GM21423 (cell line): ENCODE results near the gene USP31.
A peak's percentile ranks its signal among the peaks of the same experiment; 100 is the strongest.

Experiments used
- ATAC-seq: cut with Tn5 transposase; IDR thresholded peaks from one replicate; pipeline ENCODE4 v1.9.1; 2021; ENCODE audit warnings: mild to moderate bottlenecking, moderate library complexity; ENCODE audit not compliant: unreplicated experiment

The USP31 gene, protein sequence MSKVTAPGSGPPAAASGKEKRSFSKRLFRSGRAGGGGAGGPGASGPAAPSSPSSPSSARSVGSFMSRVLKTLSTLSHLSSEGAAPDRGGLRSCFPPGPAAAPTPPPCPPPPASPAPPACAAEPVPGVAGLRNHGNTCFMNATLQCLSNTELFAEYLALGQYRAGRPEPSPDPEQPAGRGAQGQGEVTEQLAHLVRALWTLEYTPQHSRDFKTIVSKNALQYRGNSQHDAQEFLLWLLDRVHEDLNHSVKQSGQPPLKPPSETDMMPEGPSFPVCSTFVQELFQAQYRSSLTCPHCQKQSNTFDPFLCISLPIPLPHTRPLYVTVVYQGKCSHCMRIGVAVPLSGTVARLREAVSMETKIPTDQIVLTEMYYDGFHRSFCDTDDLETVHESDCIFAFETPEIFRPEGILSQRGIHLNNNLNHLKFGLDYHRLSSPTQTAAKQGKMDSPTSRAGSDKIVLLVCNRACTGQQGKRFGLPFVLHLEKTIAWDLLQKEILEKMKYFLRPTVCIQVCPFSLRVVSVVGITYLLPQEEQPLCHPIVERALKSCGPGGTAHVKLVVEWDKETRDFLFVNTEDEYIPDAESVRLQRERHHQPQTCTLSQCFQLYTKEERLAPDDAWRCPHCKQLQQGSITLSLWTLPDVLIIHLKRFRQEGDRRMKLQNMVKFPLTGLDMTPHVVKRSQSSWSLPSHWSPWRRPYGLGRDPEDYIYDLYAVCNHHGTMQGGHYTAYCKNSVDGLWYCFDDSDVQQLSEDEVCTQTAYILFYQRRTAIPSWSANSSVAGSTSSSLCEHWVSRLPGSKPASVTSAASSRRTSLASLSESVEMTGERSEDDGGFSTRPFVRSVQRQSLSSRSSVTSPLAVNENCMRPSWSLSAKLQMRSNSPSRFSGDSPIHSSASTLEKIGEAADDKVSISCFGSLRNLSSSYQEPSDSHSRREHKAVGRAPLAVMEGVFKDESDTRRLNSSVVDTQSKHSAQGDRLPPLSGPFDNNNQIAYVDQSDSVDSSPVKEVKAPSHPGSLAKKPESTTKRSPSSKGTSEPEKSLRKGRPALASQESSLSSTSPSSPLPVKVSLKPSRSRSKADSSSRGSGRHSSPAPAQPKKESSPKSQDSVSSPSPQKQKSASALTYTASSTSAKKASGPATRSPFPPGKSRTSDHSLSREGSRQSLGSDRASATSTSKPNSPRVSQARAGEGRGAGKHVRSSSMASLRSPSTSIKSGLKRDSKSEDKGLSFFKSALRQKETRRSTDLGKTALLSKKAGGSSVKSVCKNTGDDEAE (N-terminal part only)

GRCh38 chr16:23149267-23149992, at the start of gene USP31:
Gene USP31 (minus strand): TSS chr16:23149452. CDS start chr16:23149270, 182 bp downstream.
- peak; percentile 96 for ATAC-seq

DNA sequence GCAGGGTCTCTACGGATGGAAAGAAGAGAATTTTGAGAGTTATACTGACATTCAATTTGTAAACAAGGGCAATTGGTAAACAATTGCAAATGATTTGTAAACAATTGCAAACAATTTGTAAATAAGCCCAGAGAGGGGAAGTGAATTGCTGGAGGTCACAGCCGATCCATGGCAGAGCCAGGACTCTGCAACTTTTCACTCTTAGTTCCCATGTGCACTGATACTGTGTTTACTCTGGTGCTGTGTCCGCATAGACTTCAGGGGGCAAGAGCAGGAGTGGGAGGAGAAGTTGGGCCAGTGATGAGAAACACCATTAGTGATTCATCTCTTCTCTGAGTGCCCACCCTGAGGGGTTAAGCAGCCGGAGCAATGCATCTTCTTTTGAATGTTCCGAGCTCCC, 47.3 kb upstream of the USP31 start:
- no peak for ATAC-seq

- ATAC-seq: no peak
These were observed 46.2 kb upstream of the USP31 start for GRCh38 chr16:23195366-23195978.

GRCh38 chr16:23194497-23195221, 45.4 kb upstream of the USP31 start:
- ATAC-seq: no peak

DNA sequence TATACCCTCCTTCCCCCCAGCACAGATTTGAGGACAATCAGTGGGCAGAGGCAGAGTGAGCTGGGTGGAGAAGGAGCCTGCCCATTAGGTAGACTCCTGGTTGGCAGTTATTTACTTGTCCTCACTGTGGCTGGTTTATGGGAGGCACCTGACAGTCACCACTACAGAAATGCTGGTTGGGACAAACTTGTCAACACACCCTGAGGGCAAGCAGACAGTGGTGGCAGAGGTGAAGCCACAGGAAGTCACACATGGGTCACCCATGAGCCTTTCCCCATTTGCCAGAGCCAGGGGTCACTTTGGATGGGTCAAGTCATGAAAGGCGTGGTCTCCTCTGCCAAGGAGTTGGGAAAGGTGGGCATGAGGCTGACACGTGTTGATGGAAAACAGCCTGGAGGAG, 39.7 kb upstream of the USP31 start:
- no peak for ATAC-seq

- no peak for ATAC-seq
These were observed 38.1 kb upstream of the USP31 start for GRCh38 chr16:23187341-23187740.

DNA sequence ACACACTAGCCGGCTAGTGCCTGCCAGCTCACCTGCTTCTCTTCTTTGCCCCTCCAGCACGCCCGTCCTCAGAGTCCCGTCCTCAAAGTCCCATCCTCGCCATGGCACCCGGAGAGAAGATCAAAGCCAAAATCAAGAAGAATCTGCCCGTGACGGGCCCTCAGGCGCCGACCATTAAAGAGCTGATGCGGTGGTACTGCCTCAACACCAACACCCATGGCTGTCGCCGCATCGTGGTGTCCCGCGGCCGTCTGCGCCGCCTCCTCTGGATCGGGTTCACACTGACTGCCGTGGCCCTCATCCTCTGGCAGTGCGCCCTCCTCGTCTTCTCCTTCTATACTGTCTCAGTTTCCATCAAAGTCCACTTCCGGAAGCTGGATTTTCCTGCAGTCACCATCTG, 36.9 kb upstream of the USP31 start:
- ATAC-seq: no peak

GRCh38 chr16:23185656-23186055, 36.4 kb upstream of the USP31 start:
- ATAC-seq: no peak

GRCh38 chr16:23183543-23183862, 34.3 kb upstream of the USP31 start:
- no peak for ATAC-seq

GRCh38 chr16:23182679-23183542, 33.7 kb upstream of the USP31 start, which contains the start of gene SCNN1G:
Gene SCNN1G (plus strand): TSS chr16:23182745. CDS start chr16:23186272, 3,527 bp downstream.
- ATAC-seq: peak; percentile 10

GRCh38 chr16:23182206-23182678, 33.0 kb upstream of the USP31 start:
- ATAC-seq: peak; percentile 93

DNA sequence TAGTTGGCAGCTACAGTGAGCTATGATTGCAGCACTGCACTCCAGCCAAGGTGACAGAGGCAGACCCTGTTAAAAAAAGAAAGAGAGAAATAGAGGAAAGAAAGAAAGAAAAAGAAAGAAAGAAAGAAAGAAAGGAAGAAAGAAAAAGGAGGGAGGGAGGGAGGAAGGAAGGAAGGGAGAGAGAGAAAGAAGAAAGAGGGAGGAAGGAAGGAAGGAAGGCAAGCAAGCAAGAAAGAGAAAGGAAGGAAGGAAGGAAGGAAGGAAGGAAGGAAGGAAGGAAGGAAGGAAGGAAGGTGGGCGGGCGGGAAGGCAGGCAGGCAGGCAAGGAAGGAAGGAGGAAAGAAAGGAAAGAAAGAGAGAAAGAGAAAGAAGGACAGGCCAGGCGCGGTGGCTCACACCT, 32.3 kb upstream of the USP31 start:
- no peak for ATAC-seq

DNA sequence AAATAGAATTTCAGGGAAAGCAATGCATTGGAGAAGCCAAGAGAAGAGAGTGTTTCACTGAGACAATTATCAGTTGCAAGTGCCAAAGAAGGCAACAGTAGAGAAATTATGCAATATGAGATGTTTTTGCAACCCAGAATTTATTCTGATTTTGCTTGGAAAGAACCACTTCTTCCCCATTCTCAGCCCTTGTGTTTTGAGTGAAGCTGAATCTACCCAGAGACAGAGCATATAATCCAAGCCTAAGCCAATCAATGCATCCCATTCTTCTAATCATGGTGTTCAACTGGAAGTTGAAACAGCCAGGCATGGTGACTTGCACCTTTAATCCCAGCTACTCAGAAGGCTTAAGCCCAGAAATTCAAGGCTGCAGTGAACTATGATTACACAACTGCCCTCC, 26.4 kb upstream of the USP31 start:
- ATAC-seq: no peak

- no peak for ATAC-seq
These were observed 25.4 kb upstream of the USP31 start for GRCh38 chr16:23174622-23175021.

- no peak for ATAC-seq
These were observed 23.7 kb upstream of the USP31 start for GRCh38 chr16:23172994-23173393.

- ATAC-seq: no peak
These were observed 23.3 kb upstream of the USP31 start for GRCh38 chr16:23172583-23172982.

GRCh38 chr16:23164736-23165135, 15.5 kb upstream of the USP31 start:
- ATAC-seq: no peak

- no peak for ATAC-seq
These were observed 14.7 kb upstream of the USP31 start for GRCh38 chr16:23163921-23164320.
